Neural cell (in vitro differentiated cells): ENCODE measurements around the gene GLMN. TPM values are rescaled to one million over a fixed set of nuclear protein-coding genes. Genes with fewer than 3 reads are reported as not detected.

Source experiments
- H2AFZ ChIP-seq: fragments of 200-600, 300-800 bp; sonication (generic), shearing (Covaris generic); 2 replicates; pipeline ENCODE4 v1.6.0; 2014; ENCODE audit warnings: low read depth, mild to moderate bottlenecking, antibody characterized with exemption, low read length, moderate library complexity
- H3F3A ChIP-seq: fragments of 200-600 bp; shearing (Covaris generic); 2 replicates; pipeline ENCODE4 v1.6.1; 2016; ENCODE audit warnings: mild to moderate bottlenecking, moderate library complexity, mixed read lengths, antibody characterized with exemption, low read length; ENCODE audit not compliant: insufficient read depth, poor library complexity, severe bottlenecking
- H3K27ac ChIP-seq: fragments of 200-600, 300-800 bp; sonication (generic), shearing (Covaris generic); 2 replicates; pipeline ENCODE4 v1.5.1; 2014; ENCODE audit warnings: mild to moderate bottlenecking, low read length, moderate library complexity
- H3K27me3 ChIP-seq: fragments of 300-800, 200-600 bp; sonication (generic), shearing (Covaris generic); 2 replicates; pipeline ENCODE4 v1.6.0; 2014; ENCODE audit warnings: mild to moderate bottlenecking, low read depth, low read length, moderate library complexity; ENCODE audit not compliant: insufficient read depth
- H3K36me3 ChIP-seq: fragments of 300-800, 200-600 bp; sonication (generic), shearing (Covaris generic); 2 replicates; pipeline ENCODE4 v1.5.1; 2014; ENCODE audit warnings: mild to moderate bottlenecking, antibody characterized with exemption, low read length, moderate library complexity; ENCODE audit not compliant: insufficient read depth
- H3K4me2 ChIP-seq: fragments of 300-800, 200-600 bp; sonication (generic), shearing (Covaris generic); 2 replicates; pipeline ENCODE4 v1.6.0; 2014; ENCODE audit warnings: mild to moderate bottlenecking, low read length
- H3K4me3 ChIP-seq: fragments of 300-800, 200-600 bp; sonication (generic), shearing (Covaris generic); 2 replicates; pipeline ENCODE4 v1.5.1; 2014; ENCODE audit warnings: mild to moderate bottlenecking, low read length, moderate library complexity
- H3K79me2 ChIP-seq: fragments of 200-600 bp; shearing (Covaris generic); replicated peaks from 2 replicates; pipeline ENCODE4 v1.6.0; 2014; ENCODE audit warnings: mild to moderate bottlenecking, low read length, moderate library complexity; ENCODE audit not compliant: insufficient read depth
- H3K9ac ChIP-seq: fragments of 300-800, 200-600 bp; sonication (generic), shearing (Covaris generic); 2 replicates; pipeline ENCODE4 v1.6.1; 2016; ENCODE audit warnings: mild to moderate bottlenecking, low read length, mixed read lengths
- H3K9me2 ChIP-seq: fragments of 200-600 bp; shearing (Covaris generic); 2 replicates; pipeline ENCODE4 v1.6.1; 2016; ENCODE audit warnings: mild to moderate bottlenecking, low read length, mixed read lengths; ENCODE audit not compliant: insufficient read depth
- H3K9me3 ChIP-seq: fragments of 200-600, 300-800 bp; sonication (generic), shearing (Covaris generic); 2 replicates; pipeline ENCODE4 v1.6.1; 2016; ENCODE audit warnings: mild to moderate bottlenecking, mixed run types, low read length, moderate library complexity, mixed read lengths
- H4K20me1 ChIP-seq: fragments of 200-600 bp; shearing (Covaris generic); 2 replicates; pipeline ENCODE4 v1.6.1; 2016; ENCODE audit warnings: mild to moderate bottlenecking, mixed run types; ENCODE audit not compliant: insufficient read depth
- CTCF ChIP-seq: fragments of 450-650 bp; IDR thresholded peaks from 2 replicates; pipeline ENCODE4 v1.5.1; 2014; ENCODE audit warnings: antibody characterized with exemption, mild to moderate bottlenecking, moderate library complexity; ENCODE audit not compliant: poor library complexity, severe bottlenecking
- EP300 ChIP-seq: fragments of 450-650 bp; conservative IDR thresholded peaks from 2 replicates; pipeline ENCODE4 v1.6.1; 2014; ENCODE audit warnings: antibody characterized with exemption, mild to moderate bottlenecking, moderate library complexity; ENCODE audit not compliant: poor library complexity, severe bottlenecking
- EZH2 ChIP-seq: fragments of 200-600, 300-800 bp; shearing (Covaris generic), sonication (generic); IDR thresholded peaks from 2 replicates; pipeline ENCODE4 v1.6.1; 2014; ENCODE audit warnings: antibody characterized with exemption, low read length, borderline replicate concordance, mild to moderate bottlenecking; ENCODE audit not compliant: insufficient read depth, poor library complexity, severe bottlenecking
- MXI1 ChIP-seq: fragments of 450-650 bp; conservative IDR thresholded peaks from 2 replicates; pipeline ENCODE4 v1.6.1; 2014; ENCODE audit warnings: antibody characterized with exemption, mild to moderate bottlenecking; ENCODE audit not compliant: poor library complexity, severe bottlenecking
- POLR2AphosphoS5 ChIP-seq: IDR thresholded peaks from 2 replicates; pipeline ENCODE4 v1.6.1; 2012
- RAD21 ChIP-seq: fragments of 450-650 bp; conservative IDR thresholded peaks from 2 replicates; pipeline ENCODE4 v1.6.1; 2014; ENCODE audit warnings: antibody characterized with exemption, mild to moderate bottlenecking, moderate library complexity
- REST ChIP-seq: IDR thresholded peaks from 2 replicates; pipeline ENCODE4 v1.6.1; 2012; ENCODE audit warnings: borderline replicate concordance
- SMC3 ChIP-seq: fragments of 450-650 bp; conservative IDR thresholded peaks from 2 replicates; pipeline ENCODE4 v1.6.1; 2014; ENCODE audit warnings: antibody characterized with exemption, mild to moderate bottlenecking, moderate library complexity; ENCODE audit not compliant: poor library complexity
- TAF1 ChIP-seq: IDR thresholded peaks from 2 replicates; pipeline ENCODE4 v1.6.1; 2012; ENCODE audit warnings: low read depth
- polyA plus RNA-seq: library from polyadenylated mRNA; depleted of rRNA; stranded (reverse); fragments of >200 nt; gene quantifications from 2 replicates; pipeline ENCODE4 v1.2.3, GENCODE V29; 2014

The GLMN gene
- polyA plus RNA-seq, 1 donor from 2014 or later: 40.2 TPM

- no peaks in the 10 kb centered on the region for H4K20me1 ChIP-seq
- no peaks in the 10 kb centered on the region for H3K27me3 ChIP-seq
- H3K27ac ChIP-seq: no peak overlapping the region
- H3F3A ChIP-seq: no peaks in the 10 kb centered on the region
- H3K79me2 ChIP-seq: no peaks in the 10 kb centered on the region
- no peak overlapping the region for H3K4me2 ChIP-seq
- no peaks in the 10 kb centered on the region for H3K9me2 ChIP-seq
- TF ChIP-seq REST: no peak
- TF ChIP-seq POLR2AphosphoS5: no peak
- TF ChIP-seq CTCF: no peak
- TF ChIP-seq EZH2: no peak
- TF ChIP-seq MXI1: no peak
- TF ChIP-seq SMC3: no peak
- TF ChIP-seq RAD21: no peak
- no peak for TF ChIP-seq EP300
- no peak for TF ChIP-seq TAF1
- no peaks in the 10 kb centered on the region for H3K36me3 ChIP-seq
- no peaks in the 10 kb centered on the region for H3K9me3 ChIP-seq
- no peak overlapping the region for H2AFZ ChIP-seq
- H3K4me3 ChIP-seq: no peak overlapping the region
- no peak overlapping the region for H3K9ac ChIP-seq
Measured at GRCh38 chr1:92317836-92318493, 19.2 kb upstream of the GLMN start.

- Histone ChIP-seq H3K9me3 (no peaks in the 10 kb centered on the region), H3K4me3 (no peak overlapping the region), H3K36me3 (no peaks in the 10 kb centered on the region), H3K79me2 (no peaks in the 10 kb centered on the region), H3K9ac (no peak overlapping the region), H3K27ac (no peak overlapping the region), H2AFZ (no peak overlapping the region), H3F3A (no peaks in the 10 kb centered on the region), H3K27me3 (no peaks in the 10 kb centered on the region), H3K4me2 (no peak overlapping the region), H4K20me1 (no peaks in the 10 kb centered on the region), H3K9me2 (no peaks in the 10 kb centered on the region)
- TF ChIP-seq RAD21 (no peak), EZH2 (no peak), EP300 (no peak), TAF1 (no peak), SMC3 (no peak), CTCF (no peak), POLR2AphosphoS5 (no peak), MXI1 (no peak), REST (no peak)
Measured at GRCh38 chr1:92315766-92316599, 17.2 kb upstream of the GLMN start.
